ENCODE data around the gene NRXN3.
"Not testable (repeated sequence)": the region's sequence is repeated elsewhere in the genome, so short reads cannot be mapped to it uniquely, and the experiment has no call there.

Gene NRXN3

DNA sequence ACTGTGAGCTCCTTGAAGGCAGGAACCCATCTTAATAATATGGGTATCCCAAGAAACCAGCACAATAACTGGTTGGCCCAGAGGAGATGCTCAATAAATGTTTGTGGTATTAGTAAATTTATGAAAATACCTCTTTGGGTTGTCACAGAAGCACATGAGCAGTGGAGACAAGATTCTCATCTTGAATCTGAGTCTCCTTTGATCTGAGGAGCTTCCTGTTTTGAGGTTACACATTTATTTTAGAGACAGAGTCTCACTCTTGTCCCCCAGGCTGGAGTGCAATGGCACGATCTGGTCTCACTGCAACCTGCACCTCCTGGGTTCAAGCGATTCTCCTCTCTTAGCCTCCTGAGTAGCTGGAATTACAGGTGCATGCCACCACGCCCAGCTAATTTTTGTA, 247.4 kb downstream of the NRXN3 start:
- DNase-seq, result no peak

DNA sequence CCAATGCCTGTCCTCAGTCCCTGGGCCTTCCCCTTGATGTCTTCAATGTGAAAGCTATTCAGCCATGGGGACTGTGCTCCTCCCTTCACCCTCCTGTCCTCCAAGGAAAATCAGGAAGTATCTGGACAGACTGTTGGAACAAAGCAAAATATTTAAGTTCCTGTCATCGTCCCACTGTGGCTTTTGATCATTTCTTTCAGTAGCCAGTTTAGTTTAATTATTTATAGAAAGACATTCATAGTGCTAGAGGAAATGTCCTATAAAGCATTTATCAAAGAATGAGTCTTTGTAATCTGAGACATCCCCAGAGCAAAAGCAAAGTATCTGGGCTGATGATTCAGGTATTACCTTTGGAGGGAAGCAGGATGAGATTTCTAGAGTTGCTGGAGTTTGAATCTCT, 254.1 kb downstream of the NRXN3 start:
- DNase-seq, result no peak

DNA sequence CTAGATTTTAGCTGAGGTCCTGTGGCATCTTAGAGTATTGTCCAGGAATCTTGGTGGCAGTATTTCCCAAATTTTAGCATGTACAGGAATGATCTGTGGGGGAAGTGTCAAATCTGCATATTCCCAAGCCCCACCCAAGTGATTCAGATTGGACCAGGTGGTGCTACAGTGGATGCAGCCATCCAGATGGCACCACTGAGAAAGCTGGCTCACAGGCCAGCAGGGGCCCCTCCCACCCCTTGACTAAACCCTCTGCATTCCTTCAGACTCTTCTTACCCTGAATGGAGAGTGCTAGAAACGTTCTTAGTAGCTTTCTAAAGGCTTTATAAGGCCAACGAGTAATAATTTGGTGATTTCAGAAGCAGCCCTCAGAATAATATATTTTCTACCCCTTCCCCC, 255.2 kb downstream of the NRXN3 start:
- no peak for DNase-seq

DNA sequence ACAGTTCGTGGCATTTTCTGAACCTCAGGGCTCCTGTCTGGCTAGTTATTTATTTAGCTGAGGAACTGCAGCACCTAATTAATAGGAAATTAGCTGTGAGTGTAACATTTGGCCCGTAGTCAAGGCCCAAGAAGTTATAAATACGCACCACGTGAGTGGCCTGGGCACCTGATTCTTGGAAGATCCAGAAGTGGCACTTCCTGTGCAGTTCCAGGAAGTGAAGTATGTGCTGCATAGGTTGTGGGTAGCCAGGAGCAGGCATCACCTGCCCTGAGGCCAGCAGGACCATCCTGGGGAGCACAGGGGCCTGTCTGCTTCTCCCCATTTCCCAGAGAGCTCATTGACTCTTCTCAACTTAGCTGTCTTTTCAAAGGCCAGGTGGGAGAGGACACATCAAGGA, 255.6 kb downstream of the NRXN3 start:
- DNase-seq, result no peak

DNA sequence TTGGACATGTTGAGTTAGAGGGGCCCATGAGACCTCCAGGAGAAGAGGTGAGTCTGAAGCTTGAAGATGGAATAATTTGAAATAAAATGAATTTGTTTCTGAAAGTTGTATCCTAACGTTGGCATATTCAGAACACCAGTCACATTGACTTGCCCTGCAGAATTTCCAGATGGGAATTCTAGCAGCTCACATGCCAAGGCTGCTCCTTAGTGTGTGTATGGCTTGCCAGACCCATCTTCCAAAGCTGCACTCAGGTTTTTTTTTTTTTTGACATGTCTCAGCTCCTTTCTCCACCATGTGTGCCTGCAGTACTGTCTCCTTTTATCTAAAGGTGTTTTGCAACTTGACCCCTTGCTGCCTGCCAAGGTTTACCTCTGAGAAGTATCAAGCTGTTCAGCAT, 261.9 kb downstream of the NRXN3 start:
- no peak for DNase-seq

DNA sequence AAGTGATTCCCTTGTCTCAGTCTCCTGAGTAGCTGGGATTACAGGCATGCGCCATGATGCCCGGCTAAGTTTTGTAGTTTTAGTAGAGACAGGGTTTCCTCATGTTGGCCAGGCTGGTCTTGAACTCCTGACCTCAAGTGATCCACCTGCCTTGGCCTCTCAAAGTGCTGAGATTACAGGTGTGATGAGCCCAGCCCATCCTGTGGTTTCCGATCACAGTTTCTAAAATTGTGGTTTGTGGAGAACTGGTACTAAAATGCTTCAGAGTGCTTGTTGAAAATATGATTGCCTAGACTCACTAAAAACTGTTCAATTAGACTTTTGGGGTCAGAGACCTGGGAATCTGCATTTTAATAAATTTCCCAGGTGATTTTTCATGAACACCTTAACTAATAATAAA, 267.3 kb downstream of the NRXN3 start:
- not testable (repeated sequence) for DNase-seq

DNA sequence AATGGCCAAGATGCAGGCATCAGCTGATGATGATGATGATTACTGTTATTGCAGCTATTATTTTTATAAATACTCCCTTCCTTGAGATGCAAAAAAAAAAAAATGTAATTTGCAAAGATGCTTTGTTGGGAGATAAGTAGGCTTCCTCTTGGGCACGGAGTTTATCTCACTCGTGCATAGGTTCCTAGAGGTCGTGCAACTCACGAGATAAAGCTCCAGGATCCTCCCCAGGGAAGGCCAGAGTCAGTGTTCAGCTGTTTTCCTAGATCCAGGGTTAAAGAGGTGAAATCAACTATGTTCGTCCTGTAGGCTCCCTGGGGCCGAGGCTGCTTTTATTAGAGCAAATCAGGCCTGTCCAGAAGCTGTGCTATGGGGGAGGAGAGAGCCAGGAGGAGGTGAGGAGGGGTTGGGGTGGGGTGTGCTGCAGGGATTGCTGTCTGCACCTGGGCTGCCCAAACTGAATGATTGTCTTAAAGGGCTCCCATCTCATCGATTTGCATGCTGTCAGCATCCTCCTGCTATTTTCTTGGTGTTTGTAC, 270.3 kb downstream of the NRXN3 start:
- no peak for DNase-seq

DNA sequence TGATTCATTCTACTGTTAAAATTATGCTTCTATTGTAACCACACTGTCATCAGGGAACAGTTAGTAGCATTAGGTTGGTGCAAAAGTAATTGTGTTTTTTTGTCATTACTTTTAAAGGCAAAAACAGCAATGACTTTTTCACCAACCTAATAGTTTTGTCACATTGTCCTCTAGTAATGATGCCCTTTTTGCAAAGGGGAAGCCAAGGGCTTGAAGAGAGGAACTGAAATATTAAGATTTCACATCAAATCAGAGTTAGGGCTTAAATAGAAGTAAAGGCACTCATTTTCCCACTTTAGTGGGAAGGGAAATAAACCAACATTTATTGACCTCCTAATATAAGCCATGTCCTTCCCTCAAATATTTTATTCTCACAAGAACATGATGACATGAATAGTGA, 273.7 kb downstream of the NRXN3 start:
- DNase-seq, result no peak

DNA sequence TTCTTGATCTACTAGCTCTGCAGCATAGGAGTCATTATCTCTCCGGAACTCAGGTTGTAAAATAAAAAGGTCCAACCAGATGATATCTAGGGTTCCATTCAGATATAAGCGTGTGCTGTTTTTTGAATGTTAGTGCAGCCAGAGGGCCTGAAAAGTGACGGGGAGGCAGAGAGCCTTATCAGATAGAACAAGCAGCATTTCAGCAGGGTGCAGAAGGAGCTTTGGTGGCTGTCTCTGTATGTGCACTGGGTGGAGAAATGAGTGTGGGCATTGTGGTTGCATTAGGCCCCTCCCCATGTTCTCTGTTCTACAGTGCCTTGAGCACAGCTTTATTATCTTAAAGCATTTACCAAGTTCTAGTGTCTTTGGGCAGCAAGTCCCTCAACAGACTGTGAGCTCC, 275.1 kb downstream of the NRXN3 start:
- DNase-seq, result no peak

DNA sequence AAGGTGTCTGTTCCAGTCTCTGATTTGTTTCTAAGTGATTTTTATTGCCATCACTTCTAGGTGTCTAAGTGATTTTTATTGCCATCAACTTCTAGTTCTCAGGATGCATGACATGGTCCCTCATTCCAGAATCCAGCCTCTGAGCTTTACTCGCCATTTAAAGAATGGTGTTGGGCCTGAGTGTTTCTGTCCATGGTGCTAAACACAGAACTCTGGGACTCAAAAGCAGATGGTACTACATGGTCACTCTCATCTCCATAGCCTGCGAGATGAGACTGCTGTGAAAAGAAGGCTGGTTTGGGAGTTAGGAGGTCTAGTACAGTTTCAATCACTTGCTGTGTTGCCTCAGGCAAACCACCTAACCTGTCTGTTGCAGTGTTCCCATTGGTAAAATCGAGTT, 276.6 kb downstream of the NRXN3 start:
- no peak for DNase-seq

DNA sequence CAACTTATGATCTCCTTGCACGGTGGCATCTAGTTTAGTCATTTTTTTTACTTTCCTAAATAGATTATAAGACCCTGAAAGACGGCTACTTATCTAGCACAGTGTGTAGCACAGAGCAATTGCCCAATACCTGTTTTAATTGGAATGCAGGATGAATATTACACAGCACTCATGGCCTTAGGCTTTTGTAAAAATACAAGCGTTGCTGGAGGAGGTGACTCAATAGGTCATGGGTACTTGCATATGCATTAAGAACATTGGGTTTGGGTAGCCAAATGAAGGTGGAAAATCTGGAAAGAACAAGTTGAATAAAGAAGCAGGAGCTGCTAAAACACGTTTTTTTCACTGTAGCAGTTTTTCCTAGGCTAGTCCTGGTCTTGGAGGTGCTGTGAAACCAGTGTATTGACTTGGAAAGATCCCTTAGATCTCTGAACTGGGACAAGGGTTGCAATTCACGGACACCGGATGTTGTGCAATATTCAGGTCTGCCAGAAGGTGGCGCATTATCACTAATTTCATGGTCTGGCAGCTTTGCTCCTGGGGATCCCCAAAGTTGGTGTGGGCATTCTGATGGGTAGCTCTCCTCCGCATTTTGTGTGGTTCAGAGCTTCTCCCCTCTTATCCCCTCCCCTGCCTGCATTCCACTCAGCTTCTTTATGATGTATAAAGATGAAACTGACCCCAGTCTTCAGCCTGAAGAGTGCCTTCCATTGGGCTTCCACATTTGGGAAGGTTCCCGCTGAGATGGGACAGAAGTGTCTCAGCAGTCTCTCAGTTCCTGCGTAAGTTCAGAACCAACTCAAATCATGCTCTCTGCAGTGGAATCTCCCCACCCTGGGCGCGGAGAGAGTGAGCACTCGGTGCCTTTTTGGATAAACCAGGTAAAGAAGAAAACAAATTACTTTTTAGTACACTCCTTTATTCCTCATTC, 278.3 kb downstream of the NRXN3 start:
- peak; percentile 55 to 68 for DNase-seq

DNA sequence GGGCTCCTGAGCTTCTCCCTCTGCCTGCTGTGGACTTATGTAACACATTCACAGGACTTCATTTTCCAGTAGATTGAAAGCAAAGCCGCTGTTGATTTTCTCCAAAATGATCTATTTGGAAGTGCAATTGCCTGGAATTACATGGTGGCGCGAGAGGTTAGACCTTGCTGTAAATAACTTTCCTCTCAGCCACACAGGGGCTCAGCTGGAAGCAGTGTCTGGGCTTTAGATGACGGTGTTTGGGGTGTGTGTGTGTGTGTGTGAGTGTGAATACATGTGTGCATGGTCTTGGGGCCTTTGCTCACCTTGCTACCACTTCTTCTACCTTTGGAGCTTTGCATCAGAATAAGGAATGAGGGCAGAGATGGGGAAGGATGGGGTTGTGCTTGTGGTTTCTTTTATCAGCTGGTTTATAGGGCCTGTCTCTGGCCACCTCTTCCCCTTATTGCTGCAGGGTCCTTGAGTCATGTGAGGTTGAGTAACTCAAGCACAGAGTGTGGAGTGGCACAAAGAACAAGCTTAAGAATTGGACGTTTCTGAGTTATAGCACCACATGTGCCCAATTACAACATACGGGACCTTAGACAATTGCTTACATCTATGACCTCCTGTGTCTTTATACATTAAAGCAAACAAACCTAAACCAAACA, 280.6 kb downstream of the NRXN3 start:
- DNase-seq, result no peak

DNA sequence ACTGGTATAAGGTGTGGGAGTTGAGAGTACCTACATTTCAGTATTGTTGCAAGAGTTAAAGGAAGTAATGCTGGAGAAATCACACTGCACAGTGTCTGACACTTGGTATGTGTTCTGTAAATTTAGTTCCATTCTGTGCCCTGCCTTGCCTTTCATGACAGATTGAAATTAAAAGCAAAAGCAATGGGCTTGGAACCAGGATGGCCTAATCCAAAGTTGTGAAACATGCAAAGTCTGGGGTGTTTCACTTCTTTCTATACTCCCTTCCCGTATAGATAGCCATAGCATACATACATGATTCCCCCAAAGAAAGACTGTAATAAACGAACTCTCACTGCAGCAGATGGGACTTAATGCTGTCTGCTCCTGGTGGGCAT, 281.1 kb downstream of the NRXN3 start:
- no peak for DNase-seq

DNA sequence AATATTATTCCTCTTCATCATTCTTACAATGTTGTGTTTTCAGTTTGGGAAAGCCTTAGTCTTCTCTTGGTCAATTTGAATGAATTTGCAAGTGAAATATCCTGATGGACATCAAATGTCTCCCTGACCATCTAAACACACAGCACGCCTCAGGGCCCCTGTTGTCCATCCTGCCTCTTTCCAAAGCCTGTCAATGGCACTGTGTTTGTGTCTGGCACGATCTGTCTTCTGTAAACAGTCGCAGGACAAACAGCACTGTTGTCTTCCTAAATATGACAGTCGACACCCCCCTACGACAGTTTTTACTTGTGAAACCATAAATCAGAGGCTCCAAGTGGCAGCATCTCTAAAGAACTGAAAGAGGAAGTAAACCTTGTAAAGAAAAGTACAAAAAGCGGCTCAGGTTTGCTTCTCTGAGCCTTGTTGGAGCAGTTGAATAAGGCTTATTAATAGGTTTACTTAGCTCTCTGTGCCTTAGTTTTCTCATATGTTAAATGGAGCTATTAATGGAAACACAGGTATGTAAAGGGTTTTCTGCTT, 285.8 kb downstream of the NRXN3 start:
- peak; percentile 37 to 41 for DNase-seq

DNA sequence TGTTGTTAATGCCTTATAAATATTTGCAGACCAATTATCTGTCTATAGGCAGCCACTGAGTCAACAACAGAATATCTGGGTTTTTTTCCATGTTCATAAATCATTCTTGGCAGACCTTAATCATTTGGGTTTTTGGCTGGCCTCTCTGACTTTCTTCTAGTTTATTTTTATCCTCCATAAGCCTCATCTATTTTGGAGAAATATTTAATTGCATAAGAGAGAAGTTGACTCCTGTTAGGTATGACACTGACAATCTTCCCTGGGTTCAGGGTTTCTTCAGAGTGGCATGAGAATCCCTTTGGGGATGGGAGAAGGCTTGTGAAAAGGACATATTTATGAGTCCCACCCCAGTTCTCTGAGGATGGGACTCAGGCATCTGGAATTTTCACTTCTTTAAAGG, 299.8 kb downstream of the NRXN3 start:
- DNase-seq, result peak in 1 of 2 experiments; percentile 23

DNA sequence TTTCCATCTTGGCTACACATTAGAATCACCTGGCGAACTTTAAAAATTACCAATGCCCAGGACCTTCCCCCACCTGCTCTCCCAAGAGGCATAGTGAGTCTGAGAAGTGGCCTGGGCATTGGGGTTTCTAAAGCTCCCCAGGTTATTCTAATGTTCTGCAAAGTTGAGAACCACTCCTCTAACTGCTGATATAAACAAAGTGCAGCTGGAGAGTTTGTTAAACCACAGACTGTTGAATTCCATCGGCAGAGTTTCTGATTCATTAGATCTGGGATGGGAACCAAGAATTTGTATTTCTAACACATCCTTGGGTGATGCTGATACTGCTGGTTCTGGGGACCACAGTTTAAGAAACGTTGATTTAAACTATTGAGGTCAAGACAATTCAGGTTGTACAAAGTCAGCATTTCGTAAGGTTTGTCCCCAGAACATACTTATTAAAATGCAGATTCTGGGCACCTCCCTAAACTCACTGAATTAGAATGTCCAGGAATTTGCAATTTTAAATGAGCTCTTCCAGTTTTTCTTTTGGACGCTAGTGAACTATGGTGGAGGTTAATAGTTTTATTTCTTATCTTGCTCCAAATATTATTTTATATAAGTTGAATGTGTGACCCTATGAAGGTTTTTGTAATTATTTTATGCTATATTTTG, 309.1 kb downstream of the NRXN3 start:
- DNase-seq, result no peak

DNA sequence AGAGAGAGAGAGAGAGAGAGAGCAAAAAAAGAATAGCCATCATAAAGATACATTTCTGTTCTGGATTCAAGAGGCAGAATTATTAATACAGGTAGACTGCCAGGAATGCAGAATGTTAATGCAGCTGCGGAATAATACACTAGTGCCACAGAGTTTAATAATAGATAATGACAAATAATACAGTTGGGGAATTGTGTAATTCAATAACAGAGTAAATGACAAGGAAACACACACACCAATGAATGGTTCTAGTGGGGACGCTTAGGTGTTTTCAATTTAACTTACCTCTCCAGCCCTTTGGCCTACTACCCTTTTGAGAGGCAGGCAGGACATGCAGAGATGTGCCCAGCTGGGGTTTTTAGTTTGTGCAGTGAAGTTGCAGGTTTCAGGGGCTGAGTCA, 313.9 kb downstream of the NRXN3 start:
- DNase-seq, result peak in 1 of 2 experiments; percentile 5

DNA sequence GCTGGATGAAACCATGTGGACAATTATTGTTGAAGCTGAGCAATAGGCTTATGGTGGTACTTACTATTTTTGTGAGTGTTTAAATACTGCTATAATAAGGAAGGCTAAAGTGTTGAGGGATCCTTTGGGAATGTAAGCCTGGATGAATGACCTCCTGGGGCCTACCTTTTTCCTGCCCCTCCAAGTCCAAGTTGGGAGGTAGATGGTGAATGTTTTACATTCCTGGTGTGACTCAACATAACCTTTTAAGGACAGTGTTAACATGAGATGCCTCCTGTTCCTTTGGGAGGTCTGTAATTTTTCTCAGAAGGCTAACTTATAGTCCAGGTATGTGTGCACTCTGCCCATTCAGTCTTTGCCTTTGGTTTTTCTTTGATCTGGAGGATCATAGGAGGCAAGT, 315.9 kb downstream of the NRXN3 start:
- DNase-seq, result no peak

DNA sequence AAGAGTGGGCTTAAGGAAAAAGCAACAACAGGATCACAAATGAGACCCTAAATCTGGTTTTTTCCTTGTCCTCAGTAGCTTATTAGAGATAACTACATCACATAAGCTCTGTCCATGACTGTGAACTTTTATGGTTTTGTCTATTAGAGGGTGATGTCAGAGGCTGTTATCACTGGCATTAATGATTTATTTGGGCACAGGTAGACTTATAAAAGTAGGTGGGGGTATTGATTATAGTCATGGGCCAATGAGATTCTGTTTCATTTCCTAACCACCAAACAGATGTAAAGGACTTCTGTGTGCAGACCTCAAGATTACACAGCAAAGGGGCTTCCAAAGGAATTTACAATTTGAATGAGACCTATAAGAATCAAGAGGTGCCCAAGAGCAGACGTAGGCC, 316.4 kb downstream of the NRXN3 start:
- no peak for DNase-seq

DNA sequence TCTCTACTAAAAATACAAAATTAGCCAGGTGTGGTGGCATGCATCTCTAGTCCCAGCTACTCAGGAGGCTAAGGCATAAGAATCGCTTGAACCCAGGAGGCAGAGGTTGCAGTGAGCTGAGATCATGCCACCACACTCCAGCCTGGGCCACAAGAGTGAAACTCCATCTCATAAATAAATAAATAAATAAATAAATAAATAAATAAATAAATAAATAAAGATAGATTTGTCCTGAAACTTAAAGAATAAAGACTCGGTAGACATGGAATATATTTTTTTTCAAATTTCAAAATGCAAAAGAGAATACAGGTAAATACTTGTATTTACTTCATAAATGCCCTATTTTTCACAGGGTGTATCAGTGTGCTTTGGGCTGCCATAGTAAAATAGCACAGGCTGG, 317.4 kb downstream of the NRXN3 start:
- DNase-seq, result not testable (repeated sequence)

DNA sequence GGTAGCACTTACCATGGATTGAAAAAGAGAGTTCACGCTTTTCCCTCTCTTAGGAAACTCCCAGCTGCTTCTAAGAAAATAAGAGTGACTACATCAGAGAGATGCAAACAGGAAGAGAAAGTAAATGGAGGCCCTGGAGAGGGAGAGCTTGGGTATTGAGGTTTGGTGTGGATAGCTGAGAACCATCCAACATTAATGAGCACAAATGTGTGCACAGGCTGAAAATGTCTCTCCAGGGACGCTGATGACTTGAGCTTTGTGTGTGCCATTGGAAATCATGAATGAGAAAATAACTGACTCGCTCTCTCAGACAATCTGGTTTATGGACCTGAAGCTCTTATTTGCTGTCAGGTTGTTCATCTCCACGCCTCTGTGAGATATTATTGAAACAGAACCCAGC, 318.8 kb downstream of the NRXN3 start:
- peak in 1 of 2 experiments; percentile 27 for DNase-seq

DNA sequence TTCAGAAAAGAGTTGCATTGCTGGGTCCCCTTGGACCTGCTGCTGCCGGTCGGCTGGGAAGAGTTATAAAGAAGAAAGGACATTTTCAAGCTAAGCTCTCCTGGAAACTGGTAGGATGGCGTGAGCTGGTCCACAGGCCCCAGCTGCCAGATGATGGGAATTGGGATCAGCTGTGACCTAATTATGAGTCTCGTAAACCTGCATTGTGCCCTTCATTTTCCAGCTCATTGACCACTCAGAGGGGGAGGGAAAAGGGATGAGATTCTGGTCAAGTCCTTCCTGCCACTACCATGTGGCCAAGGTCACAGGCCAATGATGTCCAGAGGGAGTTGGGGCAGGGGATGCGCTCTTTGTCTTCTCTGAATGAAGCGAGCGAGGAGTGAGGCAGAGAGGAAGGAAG, 320.9 kb downstream of the NRXN3 start:
- DNase-seq, result no peak

DNA sequence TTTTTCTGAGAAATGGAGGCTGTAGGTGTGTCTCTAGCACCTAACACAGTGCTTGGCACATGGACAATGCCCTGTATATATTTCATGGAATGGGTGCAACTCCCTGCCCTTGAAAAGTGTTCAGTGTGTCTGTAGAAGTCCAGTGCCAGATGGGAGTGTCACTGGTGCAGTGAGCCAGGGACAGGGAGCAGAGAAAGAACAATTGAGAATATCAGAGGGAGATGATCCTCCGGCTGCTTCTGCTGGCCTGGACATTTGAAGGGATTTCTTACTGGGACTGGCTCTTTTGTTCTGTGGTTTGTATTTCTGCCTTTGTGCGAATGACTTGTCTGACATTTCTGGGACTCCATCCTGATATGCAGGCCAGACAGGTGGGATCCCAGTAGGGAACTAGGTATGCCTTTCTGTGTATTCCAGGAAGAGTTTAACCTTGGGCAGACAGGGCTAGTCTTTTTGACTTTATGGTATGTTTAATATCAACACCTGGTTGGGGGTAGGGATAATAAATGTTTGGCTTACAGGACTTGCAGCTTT, 328.0 kb downstream of the NRXN3 start:
- DNase-seq, result no peak
